Measurements from ENCODE around the gene DNER. TPM values are rescaled to one million over a fixed set of nuclear protein-coding genes. Genes with fewer than 3 reads are reported as not detected.

DNER gene
- total RNA-seq, 1 donor from 2014 or later = not detected

DNA sequence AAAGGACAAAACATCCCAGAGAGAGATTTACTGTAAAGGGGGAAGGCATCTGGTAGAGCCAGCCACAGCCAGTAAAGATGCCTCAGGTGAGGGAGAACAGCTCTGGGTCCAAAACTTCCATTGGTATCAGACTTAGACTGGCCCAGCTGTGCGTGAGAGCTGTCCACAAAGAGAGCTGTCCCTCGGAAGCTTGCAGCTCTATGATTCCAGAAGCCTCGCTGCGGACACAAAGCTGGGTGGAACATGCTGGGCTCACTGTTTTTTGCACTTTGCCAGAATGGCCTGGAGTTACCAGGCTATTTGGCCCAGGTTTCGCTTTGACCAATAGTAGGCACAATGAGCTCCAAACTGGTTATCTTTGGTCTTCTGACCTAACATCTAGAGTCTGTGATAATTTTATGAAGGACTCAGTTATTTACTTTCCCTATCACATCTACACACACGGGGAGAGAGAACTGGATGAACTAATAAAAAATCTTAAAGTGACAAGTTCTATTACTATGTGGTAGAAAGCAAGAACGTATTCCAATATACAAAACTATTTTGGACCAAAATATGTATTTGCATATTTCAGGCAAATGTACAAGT is 101.9 kb downstream of the DNER start:
- Mint-ChIP-seq H3K27ac (ENCODE audit: unreplicated experiment) (no peak overlapping the region), H3K9me3 (ENCODE audit: low read depth) (no peaks in the 10 kb centered on the region), H3K4me1 (ENCODE audit: low read depth) (no peaks in the 10 kb centered on the region)

DNA sequence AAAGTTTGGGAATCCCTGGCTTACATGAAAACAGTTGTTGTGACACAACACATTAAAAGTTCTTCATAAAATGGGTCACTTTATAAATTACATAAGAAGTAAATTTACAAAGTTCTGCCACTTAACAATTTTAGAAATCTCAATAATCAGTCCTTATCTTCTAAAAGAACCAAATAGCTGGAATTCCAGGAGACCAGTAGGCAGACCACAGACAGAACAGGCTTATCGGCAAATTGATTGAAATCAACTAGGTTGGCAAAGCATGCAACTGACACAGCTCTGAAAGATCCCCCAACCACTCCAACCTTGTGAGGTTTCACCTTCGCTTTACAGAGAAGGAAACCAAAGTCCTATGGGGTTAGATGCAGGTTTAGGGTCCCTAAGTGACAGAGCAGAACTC is 103.0 kb downstream of the DNER start:
- Mint-ChIP-seq H3K27me3 (ENCODE audit: low read depth) (no peaks in the 10 kb centered on the region), H3K4me3 (ENCODE audit: unreplicated experiment) (no peak overlapping the region), H3K4me1 (ENCODE audit: low read depth) (no peaks in the 10 kb centered on the region), H3K36me3 (ENCODE audit: low read depth) (no peaks in the 10 kb centered on the region), H3K9me3 (ENCODE audit: low read depth) (no peaks in the 10 kb centered on the region), H3K27ac (ENCODE audit: unreplicated experiment) (no peak overlapping the region)
- no peak for DNase-seq (ENCODE audit: low spot score)
- TF ChIP-seq, protein P1, sequence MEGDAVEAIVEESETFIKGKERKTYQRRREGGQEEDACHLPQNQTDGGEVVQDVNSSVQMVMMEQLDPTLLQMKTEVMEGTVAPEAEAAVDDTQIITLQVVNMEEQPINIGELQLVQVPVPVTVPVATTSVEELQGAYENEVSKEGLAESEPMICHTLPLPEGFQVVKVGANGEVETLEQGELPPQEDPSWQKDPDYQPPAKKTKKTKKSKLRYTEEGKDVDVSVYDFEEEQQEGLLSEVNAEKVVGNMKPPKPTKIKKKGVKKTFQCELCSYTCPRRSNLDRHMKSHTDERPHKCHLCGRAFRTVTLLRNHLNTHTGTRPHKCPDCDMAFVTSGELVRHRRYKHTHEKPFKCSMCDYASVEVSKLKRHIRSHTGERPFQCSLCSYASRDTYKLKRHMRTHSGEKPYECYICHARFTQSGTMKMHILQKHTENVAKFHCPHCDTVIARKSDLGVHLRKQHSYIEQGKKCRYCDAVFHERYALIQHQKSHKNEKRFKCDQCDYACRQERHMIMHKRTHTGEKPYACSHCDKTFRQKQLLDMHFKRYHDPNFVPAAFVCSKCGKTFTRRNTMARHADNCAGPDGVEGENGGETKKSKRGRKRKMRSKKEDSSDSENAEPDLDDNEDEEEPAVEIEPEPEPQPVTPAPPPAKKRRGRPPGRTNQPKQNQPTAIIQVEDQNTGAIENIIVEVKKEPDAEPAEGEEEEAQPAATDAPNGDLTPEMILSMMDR (IDR thresholded peaks at IDR 0.05) = no peak

More for the DNA sequence above, 101.9 kb downstream of the DNER start:
- H3K36me3 Mint-ChIP-seq (ENCODE audit: low read depth) = no peaks in the 10 kb centered on the region
- no peaks in the 10 kb centered on the region for H3K27me3 Mint-ChIP-seq (ENCODE audit: low read depth)
- DNase-seq (ENCODE audit: low spot score) = no peak
- H3K4me3 Mint-ChIP-seq (ENCODE audit: unreplicated experiment) = no peak overlapping the region
- TF ChIP-seq, protein P1 (IDR thresholded peaks at IDR 0.05) = no peak

DNA sequence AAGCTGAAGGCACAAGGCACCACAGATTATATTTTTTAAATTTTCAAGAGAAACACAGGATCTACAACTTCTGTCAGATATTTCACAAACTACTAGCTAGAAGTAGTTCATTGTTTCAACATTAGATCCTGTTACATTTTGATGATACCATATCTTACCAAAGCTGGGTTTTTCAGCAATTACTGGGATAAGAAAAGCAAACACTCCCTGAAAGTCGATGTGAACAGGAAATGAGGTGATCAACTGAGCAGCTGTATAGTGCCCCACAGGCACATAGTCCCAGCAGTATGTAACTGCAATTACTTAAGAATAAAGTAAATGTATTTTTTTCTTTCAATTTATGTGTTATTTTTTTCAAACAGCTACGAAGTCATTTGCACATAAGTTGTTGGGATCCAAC is 103.5 kb downstream of the DNER start:
- H3K9me3 Mint-ChIP-seq (ENCODE audit: low read depth) = no peaks in the 10 kb centered on the region
- no peaks in the 10 kb centered on the region for H3K4me1 Mint-ChIP-seq (ENCODE audit: low read depth)
- H3K36me3 Mint-ChIP-seq (ENCODE audit: low read depth) = no peaks in the 10 kb centered on the region
- no peak for DNase-seq (ENCODE audit: low spot score)
- H3K27ac Mint-ChIP-seq (ENCODE audit: unreplicated experiment) = no peak overlapping the region
- TF ChIP-seq, protein P1 (IDR thresholded peaks at IDR 0.05) = no peak
- H3K27me3 Mint-ChIP-seq (ENCODE audit: low read depth) = no peaks in the 10 kb centered on the region
- no peak overlapping the region for H3K4me3 Mint-ChIP-seq (ENCODE audit: unreplicated experiment)

- no peak overlapping the region for H3K27ac Mint-ChIP-seq (ENCODE audit: unreplicated experiment)
- H3K36me3 Mint-ChIP-seq (ENCODE audit: low read depth) = no peaks in the 10 kb centered on the region
- H3K27me3 Mint-ChIP-seq (ENCODE audit: low read depth) = no peaks in the 10 kb centered on the region
- TF ChIP-seq, protein P1 (IDR thresholded peaks at IDR 0.05) = no peak
- H3K4me3 Mint-ChIP-seq (ENCODE audit: unreplicated experiment) = no peak overlapping the region
- no peaks in the 10 kb centered on the region for H3K9me3 Mint-ChIP-seq (ENCODE audit: low read depth)
- H3K4me1 Mint-ChIP-seq (ENCODE audit: low read depth) = no peaks in the 10 kb centered on the region
- no peak for DNase-seq (ENCODE audit: low spot score)
Observed at GRCh38 chr2:229610333-229610732, 104.0 kb downstream of the DNER start.

DNA sequence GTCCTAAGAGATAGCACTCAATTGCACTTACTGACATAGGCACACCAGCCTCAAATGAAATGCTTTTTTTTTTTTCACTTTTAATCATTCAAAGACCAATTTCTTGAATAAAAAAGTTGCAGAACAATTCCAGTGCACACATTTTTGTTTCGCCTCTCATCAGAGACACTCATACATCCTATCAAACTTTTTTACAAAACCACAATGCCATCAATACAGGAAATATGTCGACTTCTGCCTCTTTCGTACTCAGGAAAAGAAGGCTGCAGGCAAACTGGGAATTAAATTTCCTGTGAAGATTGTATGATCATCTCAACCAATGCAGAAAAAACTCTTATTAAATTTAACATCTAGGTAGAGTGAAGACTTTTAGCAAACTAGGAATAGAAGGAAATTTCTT is 112.4 kb downstream of the DNER start:
- DNase-seq (ENCODE audit: low spot score) = no peak
- peaks cover 11% of the 10 kb centered on the region for H3K27me3 Mint-ChIP-seq (ENCODE audit: low read depth)
- no peak overlapping the region for H3K4me3 Mint-ChIP-seq (ENCODE audit: unreplicated experiment)
- TF ChIP-seq, protein P1 (IDR thresholded peaks at IDR 0.05) = no peak
- H3K36me3 Mint-ChIP-seq (ENCODE audit: low read depth) = no peaks in the 10 kb centered on the region
- H3K4me1 Mint-ChIP-seq (ENCODE audit: low read depth) = no peaks in the 10 kb centered on the region
- no peak overlapping the region for H3K27ac Mint-ChIP-seq (ENCODE audit: unreplicated experiment)
- no peaks in the 10 kb centered on the region for H3K9me3 Mint-ChIP-seq (ENCODE audit: low read depth)
